Transverse colon (tissue), 4 donors: ENCODE measurements around the gene MMP13. TPM values are rescaled to one million over a fixed set of nuclear protein-coding genes. Genes with fewer than 3 reads are reported as not detected.

Experiments used
- DNase-seq: peaks from one replicate; pipeline ENCODE4 v3.0.0-alpha.2; 2019
- H3K27ac ChIP-seq, 4 donors: fragments of 200-600 bp; sonication (generic); 2 replicates each; pipeline ENCODE4 v1.5.1; 2016 to 2018; ENCODE audit warnings: inconsistent platforms in 4 of 4
- H3K27me3 ChIP-seq: fragments of 200-600 bp; sonication (generic); 2 replicates; pipeline ENCODE4 v1.5.1; 2017; ENCODE audit warnings: inconsistent platforms
- H3K36me3 ChIP-seq, 4 donors: fragments of 200-600 bp; sonication (generic); 2 replicates each; pipeline ENCODE4 v1.5.1; 2017 to 2019; ENCODE audit warnings: inconsistent platforms in 4 of 4
- H3K4me1 ChIP-seq, 4 donors: fragments of 200-600 bp; sonication (generic); 2 replicates each; pipeline ENCODE4 v1.5.1; 2017 to 2020; ENCODE audit warnings: inconsistent platforms in 4 of 4
- H3K4me3 ChIP-seq, 4 donors: fragments of 200-600 bp; sonication (generic); 1 replicate in 1 of 4; 2 replicates in 3 of 4; pipeline versions ENCODE4 v1.5.1 to v1.6.1; 2017 to 2019; ENCODE audit warnings: inconsistent platforms in 4 of 4
- H3K9me3 ChIP-seq, 2 donors: fragments of 200-600 bp; sonication (generic); 2 replicates each; pipeline ENCODE4 v1.5.1; 2017 to 2019; ENCODE audit warnings: inconsistent platforms in 2 of 2
- CTCF ChIP-seq, 5 experiments: fragments of 200-600 bp in 3 of 5; fragments of 450-650 bp in 2 of 5; sonication (generic) in 3 of 5; IDR thresholded peaks; 1 replicate in 2 of 5; 2 replicates in 3 of 5; pipeline ENCODE4 v1.5.1; 2016 to 2017; ENCODE audit warnings: antibody characterized with exemption in 5 of 5, inconsistent platforms in 3 of 5, mild to moderate bottlenecking in 2 of 5, moderate library complexity in 1 of 5
- EP300 ChIP-seq: sonication (generic); formaldehyde crosslinking; IDR thresholded peaks from one replicate; pipeline ENCODE4 v1.6.1; 2017; ENCODE audit warnings: antibody characterized with exemption, low read depth
- POLR2A ChIP-seq: fragments of 450-650 bp; IDR thresholded peaks from one replicate; pipeline ENCODE4 v1.6.1; 2016; ENCODE audit warnings: antibody characterized with exemption, mild to moderate bottlenecking, moderate library complexity
- POLR2AphosphoS5 ChIP-seq, 3 donors: sonication (generic); formaldehyde crosslinking; IDR thresholded peaks; one replicate each; pipeline ENCODE4 v1.6.1; 2016; ENCODE audit warnings: antibody characterized with exemption in 3 of 3
- WGBS, 2 donors: methylation state at CpG; one replicate each; pipeline ENCODE4 v1.1.5; 2018; ENCODE audit warnings: low coverage in 1 of 2; 5-methylcytosine and 5-hydroxymethylcytosine counted together
- in situ Hi-C, 4 donors: fragments of 200-750 bp; cut with MboI; loops; one replicate each; pipeline versions ENCODE4 v1.15.0 to v1.15.1; 2017; ENCODE audit warnings: low sequenced_read_pairs in 3 of 4, low pct_ligation_motif_present in 1 of 4, low pct_unique_long_range_greater_than_20kb in 1 of 4
- intact Hi-C: fragments of 100-400 bp; cut with DNase I; formaldehyde crosslinking; loops from one replicate; pipeline ENCODE4 v1.15.1; 2023; ENCODE audit warnings: low total_unique reads
- small RNA-seq, 4 donors: library from RNA; depleted of rRNA; stranded (forward); fragments of <200 nt; gene quantifications; one replicate each; pipeline ENCODE3, GENCODE V24; 2016
- total RNA-seq, 4 donors: library from RNA; depleted of rRNA; stranded (reverse); fragments of >200 nt; gene quantifications; one replicate each; pipeline ENCODE4 v1.1.0, GENCODE V29; 2016

MMP13 gene
- total RNA-seq, 4 donors from 2014 or later, result not detected

GRCh38 chr11:102900346-102900745 lies 55.2 kb downstream of the MMP13 start:
- Histone ChIP-seq H3K27ac (no peak overlapping the region), H3K9me3 (no peaks in the 10 kb centered on the region), H3K36me3 (no peaks in the 10 kb centered on the region), H3K4me1 (no peaks in the 10 kb centered on the region), H3K27me3 (no peaks in the 10 kb centered on the region), H3K4me3 (no peak overlapping the region)
- intact Hi-C loops (no loop called here), in situ Hi-C loops (no loop called here)
- DNase-seq, result no peak
- TF ChIP-seq POLR2AphosphoS5 (IDR thresholded peaks at IDR 0.05) (no peak), POLR2A (no peak), CTCF (IDR thresholded peaks at IDR 0.05) (no peak), EP300 (no peak)
- WGBS, 2 donors, result 67 to 84% methylated on average over 2 of the region's 2 CpGs

Small RNA genes lying within 50 kb of the gene (small RNA-seq; reads per million reads assigned to genes)
- gene RNU7-159P, result 0 reads per million in 4 donors

Other genes starting within 250 kb of the MMP13 start
- gene MMP27, start 250.0 kb downstream of the MMP13 start, total RNA-seq, result under 1 TPM in 1 of 4 donors, not detected in 3; 0.27 TPM
- gene MMP8, start 230.8 kb downstream of the MMP13 start, total RNA-seq, result not detected
- gene MMP10, start 175.1 kb downstream of the MMP13 start, total RNA-seq, result under 1 TPM in 1 of 4 donors, not detected in 3; 0.48 TPM
- gene MMP1, start 157.6 kb downstream of the MMP13 start, total RNA-seq, result under 1 TPM in 1 of 4 donors, not detected in 3; 0.48 TPM
- 1 to 10 TPM in 2 of 4 donors, under 1 TPM in 2; 0.48 to 4.8 (median 1.1) TPM for gene MMP3, start 112.1 kb downstream of the MMP13 start, total RNA-seq
- 1 to 10 TPM in 1 of 4 donors, under 1 TPM in 1, not detected in 2; 0.55 to 4.9 TPM for gene MMP12, start 80.8 kb downstream of the MMP13 start, total RNA-seq
- gene DCUN1D5, start 136.4 kb upstream of the MMP13 start, total RNA-seq, result 10 to 100 TPM in 3 of 4 donors, 1 to 10 TPM in 1; 4.5 to 48.8 (median 24.4) TPM
- 10 to 100 TPM in 1 of 4 donors, 1 to 10 TPM in 3; 4.2 to 10.8 (median 4.7) TPM for gene DYNC2H1, start 153.7 kb upstream of the MMP13 start, total RNA-seq